Neural cell (in vitro differentiated cells): Measurements from ENCODE around the gene IRX4. TPM values are rescaled to one million over a fixed set of nuclear protein-coding genes. Genes with fewer than 3 reads are reported as not detected.

Source experiments
- H2AFZ ChIP-seq: fragments of 200-600, 300-800 bp; sonication (generic), shearing (Covaris generic); 2 replicates; pipeline ENCODE4 v1.6.0; 2014; ENCODE audit warnings: low read depth, mild to moderate bottlenecking, antibody characterized with exemption, low read length, moderate library complexity
- H3F3A ChIP-seq: fragments of 200-600 bp; shearing (Covaris generic); 2 replicates; pipeline ENCODE4 v1.6.1; 2016; ENCODE audit warnings: mild to moderate bottlenecking, moderate library complexity, mixed read lengths, antibody characterized with exemption, low read length; ENCODE audit not compliant: insufficient read depth, poor library complexity, severe bottlenecking
- H3K27ac ChIP-seq: fragments of 200-600, 300-800 bp; sonication (generic), shearing (Covaris generic); 2 replicates; pipeline ENCODE4 v1.5.1; 2014; ENCODE audit warnings: mild to moderate bottlenecking, low read length, moderate library complexity
- H3K27me3 ChIP-seq: fragments of 300-800, 200-600 bp; sonication (generic), shearing (Covaris generic); 2 replicates; pipeline ENCODE4 v1.6.0; 2014; ENCODE audit warnings: mild to moderate bottlenecking, low read depth, low read length, moderate library complexity; ENCODE audit not compliant: insufficient read depth
- H3K36me3 ChIP-seq: fragments of 300-800, 200-600 bp; sonication (generic), shearing (Covaris generic); 2 replicates; pipeline ENCODE4 v1.5.1; 2014; ENCODE audit warnings: mild to moderate bottlenecking, antibody characterized with exemption, low read length, moderate library complexity; ENCODE audit not compliant: insufficient read depth
- H3K4me2 ChIP-seq: fragments of 300-800, 200-600 bp; sonication (generic), shearing (Covaris generic); 2 replicates; pipeline ENCODE4 v1.6.0; 2014; ENCODE audit warnings: mild to moderate bottlenecking, low read length
- H3K4me3 ChIP-seq: fragments of 300-800, 200-600 bp; sonication (generic), shearing (Covaris generic); 2 replicates; pipeline ENCODE4 v1.5.1; 2014; ENCODE audit warnings: mild to moderate bottlenecking, low read length, moderate library complexity
- H3K79me2 ChIP-seq: fragments of 200-600 bp; shearing (Covaris generic); replicated peaks from 2 replicates; pipeline ENCODE4 v1.6.0; 2014; ENCODE audit warnings: mild to moderate bottlenecking, low read length, moderate library complexity; ENCODE audit not compliant: insufficient read depth
- H3K9ac ChIP-seq: fragments of 300-800, 200-600 bp; sonication (generic), shearing (Covaris generic); 2 replicates; pipeline ENCODE4 v1.6.1; 2016; ENCODE audit warnings: mild to moderate bottlenecking, low read length, mixed read lengths
- H3K9me2 ChIP-seq: fragments of 200-600 bp; shearing (Covaris generic); 2 replicates; pipeline ENCODE4 v1.6.1; 2016; ENCODE audit warnings: mild to moderate bottlenecking, low read length, mixed read lengths; ENCODE audit not compliant: insufficient read depth
- H3K9me3 ChIP-seq: fragments of 200-600, 300-800 bp; sonication (generic), shearing (Covaris generic); 2 replicates; pipeline ENCODE4 v1.6.1; 2016; ENCODE audit warnings: mild to moderate bottlenecking, mixed run types, low read length, moderate library complexity, mixed read lengths
- H4K20me1 ChIP-seq: fragments of 200-600 bp; shearing (Covaris generic); 2 replicates; pipeline ENCODE4 v1.6.1; 2016; ENCODE audit warnings: mild to moderate bottlenecking, mixed run types; ENCODE audit not compliant: insufficient read depth
- EP300 ChIP-seq: fragments of 450-650 bp; conservative IDR thresholded peaks from 2 replicates; pipeline ENCODE4 v1.6.1; 2014; ENCODE audit warnings: antibody characterized with exemption, mild to moderate bottlenecking, moderate library complexity; ENCODE audit not compliant: poor library complexity, severe bottlenecking
- EZH2 ChIP-seq: fragments of 200-600, 300-800 bp; shearing (Covaris generic), sonication (generic); IDR thresholded peaks from 2 replicates; pipeline ENCODE4 v1.6.1; 2014; ENCODE audit warnings: antibody characterized with exemption, low read length, borderline replicate concordance, mild to moderate bottlenecking; ENCODE audit not compliant: insufficient read depth, poor library complexity, severe bottlenecking
- MXI1 ChIP-seq: fragments of 450-650 bp; conservative IDR thresholded peaks from 2 replicates; pipeline ENCODE4 v1.6.1; 2014; ENCODE audit warnings: antibody characterized with exemption, mild to moderate bottlenecking; ENCODE audit not compliant: poor library complexity, severe bottlenecking
- POLR2AphosphoS5 ChIP-seq: IDR thresholded peaks from 2 replicates; pipeline ENCODE4 v1.6.1; 2012
- RAD21 ChIP-seq: fragments of 450-650 bp; conservative IDR thresholded peaks from 2 replicates; pipeline ENCODE4 v1.6.1; 2014; ENCODE audit warnings: antibody characterized with exemption, mild to moderate bottlenecking, moderate library complexity
- SMC3 ChIP-seq: fragments of 450-650 bp; conservative IDR thresholded peaks from 2 replicates; pipeline ENCODE4 v1.6.1; 2014; ENCODE audit warnings: antibody characterized with exemption, mild to moderate bottlenecking, moderate library complexity; ENCODE audit not compliant: poor library complexity
- TAF1 ChIP-seq: IDR thresholded peaks from 2 replicates; pipeline ENCODE4 v1.6.1; 2012; ENCODE audit warnings: low read depth
- polyA plus RNA-seq: library from polyadenylated mRNA; depleted of rRNA; stranded (reverse); fragments of >200 nt; gene quantifications from 2 replicates; pipeline ENCODE4 v1.2.3, GENCODE V29; 2014
- TF ChIP-seq, protein P1 (sequence below): IDR thresholded peaks from 2 replicates; pipeline ENCODE4 v1.6.1; 2012; ENCODE audit warnings: borderline replicate concordance
- TF ChIP-seq, protein P2 (sequence below): fragments of 450-650 bp; IDR thresholded peaks from 2 replicates; pipeline ENCODE4 v1.5.1; 2014; ENCODE audit warnings: antibody characterized with exemption, mild to moderate bottlenecking, moderate library complexity; ENCODE audit not compliant: poor library complexity, severe bottlenecking

The IRX4 gene
- polyA plus RNA-seq, 1 donor from 2014 or later: not detected

GRCh38 chr5:1867815-1868143, 14.9 kb downstream of the IRX4 start:
- Histone ChIP-seq H3K79me2 (no peaks in the 10 kb centered on the region), H3K36me3 (no peaks in the 10 kb centered on the region), H3K27ac (no peak overlapping the region), H3K27me3 (peaks cover 41% of the 10 kb centered on the region), H3K4me2 (no peak overlapping the region), H3F3A (no peaks in the 10 kb centered on the region), H4K20me1 (no peaks in the 10 kb centered on the region), H3K9ac (no peak overlapping the region), H3K9me3 (no peaks in the 10 kb centered on the region), H3K9me2 (no peaks in the 10 kb centered on the region), H2AFZ (no peak overlapping the region), H3K4me3 (no peak overlapping the region)
- no peak for TF ChIP-seq TAF1
- TF ChIP-seq EZH2: no peak
- no peak for TF ChIP-seq SMC3
- TF ChIP-seq RAD21: no peak
- TF ChIP-seq, protein P1, sequence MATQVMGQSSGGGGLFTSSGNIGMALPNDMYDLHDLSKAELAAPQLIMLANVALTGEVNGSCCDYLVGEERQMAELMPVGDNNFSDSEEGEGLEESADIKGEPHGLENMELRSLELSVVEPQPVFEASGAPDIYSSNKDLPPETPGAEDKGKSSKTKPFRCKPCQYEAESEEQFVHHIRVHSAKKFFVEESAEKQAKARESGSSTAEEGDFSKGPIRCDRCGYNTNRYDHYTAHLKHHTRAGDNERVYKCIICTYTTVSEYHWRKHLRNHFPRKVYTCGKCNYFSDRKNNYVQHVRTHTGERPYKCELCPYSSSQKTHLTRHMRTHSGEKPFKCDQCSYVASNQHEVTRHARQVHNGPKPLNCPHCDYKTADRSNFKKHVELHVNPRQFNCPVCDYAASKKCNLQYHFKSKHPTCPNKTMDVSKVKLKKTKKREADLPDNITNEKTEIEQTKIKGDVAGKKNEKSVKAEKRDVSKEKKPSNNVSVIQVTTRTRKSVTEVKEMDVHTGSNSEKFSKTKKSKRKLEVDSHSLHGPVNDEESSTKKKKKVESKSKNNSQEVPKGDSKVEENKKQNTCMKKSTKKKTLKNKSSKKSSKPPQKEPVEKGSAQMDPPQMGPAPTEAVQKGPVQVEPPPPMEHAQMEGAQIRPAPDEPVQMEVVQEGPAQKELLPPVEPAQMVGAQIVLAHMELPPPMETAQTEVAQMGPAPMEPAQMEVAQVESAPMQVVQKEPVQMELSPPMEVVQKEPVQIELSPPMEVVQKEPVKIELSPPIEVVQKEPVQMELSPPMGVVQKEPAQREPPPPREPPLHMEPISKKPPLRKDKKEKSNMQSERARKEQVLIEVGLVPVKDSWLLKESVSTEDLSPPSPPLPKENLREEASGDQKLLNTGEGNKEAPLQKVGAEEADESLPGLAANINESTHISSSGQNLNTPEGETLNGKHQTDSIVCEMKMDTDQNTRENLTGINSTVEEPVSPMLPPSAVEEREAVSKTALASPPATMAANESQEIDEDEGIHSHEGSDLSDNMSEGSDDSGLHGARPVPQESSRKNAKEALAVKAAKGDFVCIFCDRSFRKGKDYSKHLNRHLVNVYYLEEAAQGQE: no peak
- no peak for TF ChIP-seq POLR2AphosphoS5
- TF ChIP-seq EP300: no peak
- TF ChIP-seq MXI1: no peak
- TF ChIP-seq, protein P2, sequence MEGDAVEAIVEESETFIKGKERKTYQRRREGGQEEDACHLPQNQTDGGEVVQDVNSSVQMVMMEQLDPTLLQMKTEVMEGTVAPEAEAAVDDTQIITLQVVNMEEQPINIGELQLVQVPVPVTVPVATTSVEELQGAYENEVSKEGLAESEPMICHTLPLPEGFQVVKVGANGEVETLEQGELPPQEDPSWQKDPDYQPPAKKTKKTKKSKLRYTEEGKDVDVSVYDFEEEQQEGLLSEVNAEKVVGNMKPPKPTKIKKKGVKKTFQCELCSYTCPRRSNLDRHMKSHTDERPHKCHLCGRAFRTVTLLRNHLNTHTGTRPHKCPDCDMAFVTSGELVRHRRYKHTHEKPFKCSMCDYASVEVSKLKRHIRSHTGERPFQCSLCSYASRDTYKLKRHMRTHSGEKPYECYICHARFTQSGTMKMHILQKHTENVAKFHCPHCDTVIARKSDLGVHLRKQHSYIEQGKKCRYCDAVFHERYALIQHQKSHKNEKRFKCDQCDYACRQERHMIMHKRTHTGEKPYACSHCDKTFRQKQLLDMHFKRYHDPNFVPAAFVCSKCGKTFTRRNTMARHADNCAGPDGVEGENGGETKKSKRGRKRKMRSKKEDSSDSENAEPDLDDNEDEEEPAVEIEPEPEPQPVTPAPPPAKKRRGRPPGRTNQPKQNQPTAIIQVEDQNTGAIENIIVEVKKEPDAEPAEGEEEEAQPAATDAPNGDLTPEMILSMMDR: no peak

- Histone ChIP-seq H3K4me2 (no peak overlapping the region), H3K9me2 (no peaks in the 10 kb centered on the region), H3F3A (no peaks in the 10 kb centered on the region), H3K36me3 (no peaks in the 10 kb centered on the region), H3K4me3 (no peak overlapping the region), H3K9me3 (no peaks in the 10 kb centered on the region), H2AFZ (no peak overlapping the region), H4K20me1 (no peaks in the 10 kb centered on the region), H3K27ac (no peak overlapping the region), H3K9ac (no peak overlapping the region), H3K27me3 (peaks cover 36% of the 10 kb centered on the region), H3K79me2 (no peaks in the 10 kb centered on the region)
- TF ChIP-seq, protein P1: no peak
- TF ChIP-seq SMC3 (no peak), RAD21 (no peak), TAF1 (no peak), POLR2AphosphoS5 (no peak), EP300 (no peak), EZH2 (no peak), MXI1 (no peak)
- TF ChIP-seq, protein P2: no peak
Observed at GRCh38 chr5:1867114-1867814, 15.5 kb downstream of the IRX4 start.
